ENCODE results near the gene SPATA45. TPM values are rescaled to one million over a fixed set of nuclear protein-coding genes. Genes with fewer than 3 reads are reported as not detected.
A peak's percentile ranks its signal among the peaks of the same experiment; 100 is the strongest.

Gene SPATA45
- total and polyA plus RNA-seq, 2 of the 13 experiments (the other 11 are each of a cell fraction or from before 2014, with no cell fraction given): 0.17 to 0.64 TPM

DNA sequence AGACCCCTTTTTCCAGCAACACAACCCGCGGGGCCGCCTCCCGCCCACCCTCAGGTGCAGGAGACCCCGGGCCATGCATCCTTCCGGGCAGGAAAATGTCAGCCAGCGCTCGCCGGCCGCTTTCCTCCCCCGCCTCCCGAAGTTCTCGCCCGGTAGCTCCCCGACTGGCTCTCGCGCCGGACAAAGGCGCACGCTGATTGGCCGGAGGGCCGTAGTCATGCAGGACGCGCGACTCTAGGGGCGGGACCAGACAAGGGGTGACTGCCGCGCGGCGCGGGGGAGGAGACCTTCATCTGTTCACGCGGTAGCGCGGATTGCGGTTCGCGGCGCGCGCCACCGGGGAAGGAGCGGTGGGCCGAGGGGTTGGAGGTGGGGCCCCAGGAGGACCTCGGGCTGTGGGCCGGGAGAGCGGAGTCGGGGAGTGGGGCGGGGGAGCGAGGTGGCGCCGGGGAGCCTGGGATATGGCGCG is 10.6 kb upstream of the SPATA45 start, which contains the start of gene FLVCR1 (continued):
- TF ChIP-seq, protein P1, sequence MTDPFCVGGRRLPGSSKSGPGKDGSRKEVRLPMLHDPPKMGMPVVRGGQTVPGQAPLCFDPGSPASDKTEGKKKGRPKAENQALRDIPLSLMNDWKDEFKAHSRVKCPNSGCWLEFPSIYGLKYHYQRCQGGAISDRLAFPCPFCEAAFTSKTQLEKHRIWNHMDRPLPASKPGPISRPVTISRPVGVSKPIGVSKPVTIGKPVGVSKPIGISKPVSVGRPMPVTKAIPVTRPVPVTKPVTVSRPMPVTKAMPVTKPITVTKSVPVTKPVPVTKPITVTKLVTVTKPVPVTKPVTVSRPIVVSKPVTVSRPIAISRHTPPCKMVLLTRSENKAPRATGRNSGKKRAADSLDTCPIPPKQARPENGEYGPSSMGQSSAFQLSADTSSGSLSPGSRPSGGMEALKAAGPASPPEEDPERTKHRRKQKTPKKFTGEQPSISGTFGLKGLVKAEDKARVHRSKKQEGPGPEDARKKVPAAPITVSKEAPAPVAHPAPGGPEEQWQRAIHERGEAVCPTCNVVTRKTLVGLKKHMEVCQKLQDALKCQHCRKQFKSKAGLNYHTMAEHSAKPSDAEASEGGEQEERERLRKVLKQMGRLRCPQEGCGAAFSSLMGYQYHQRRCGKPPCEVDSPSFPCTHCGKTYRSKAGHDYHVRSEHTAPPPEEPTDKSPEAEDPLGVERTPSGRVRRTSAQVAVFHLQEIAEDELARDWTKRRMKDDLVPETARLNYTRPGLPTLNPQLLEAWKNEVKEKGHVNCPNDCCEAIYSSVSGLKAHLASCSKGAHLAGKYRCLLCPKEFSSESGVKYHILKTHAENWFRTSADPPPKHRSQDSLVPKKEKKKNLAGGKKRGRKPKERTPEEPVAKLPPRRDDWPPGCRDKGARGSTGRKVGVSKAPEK (CRISPR knock-in tag; IDR thresholded peaks at IDR 0.05; ENCODE audit: borderline replicate concordance): no peak
- TF ChIP-seq BCL6 (CRISPR knock-in tag; IDR thresholded peaks at IDR 0.05): 0 out of 2 replicates have a peak, but pooled peaks have one; percentile 11
- TF ChIP-seq ZNF616 (CRISPR knock-in tag; IDR thresholded peaks at IDR 0.05; ENCODE audit: low read depth): no peak
- TF ChIP-seq ZNF251 (CRISPR knock-in tag; IDR thresholded peaks at IDR 0.05): no peak
- no peak; the same call in 1 of the 2 replicates for TF ChIP-seq TOPORS (CRISPR knock-in tag; IDR thresholded peaks at IDR 0.05)
- no peak for TF ChIP-seq SIN3A (IDR thresholded peaks at IDR 0.05; ENCODE audit: borderline replicate concordance, low read depth, low read length)
- no peak for TF ChIP-seq FOXK2 (IDR thresholded peaks at IDR 0.05)
- TF ChIP-seq, protein P2, sequence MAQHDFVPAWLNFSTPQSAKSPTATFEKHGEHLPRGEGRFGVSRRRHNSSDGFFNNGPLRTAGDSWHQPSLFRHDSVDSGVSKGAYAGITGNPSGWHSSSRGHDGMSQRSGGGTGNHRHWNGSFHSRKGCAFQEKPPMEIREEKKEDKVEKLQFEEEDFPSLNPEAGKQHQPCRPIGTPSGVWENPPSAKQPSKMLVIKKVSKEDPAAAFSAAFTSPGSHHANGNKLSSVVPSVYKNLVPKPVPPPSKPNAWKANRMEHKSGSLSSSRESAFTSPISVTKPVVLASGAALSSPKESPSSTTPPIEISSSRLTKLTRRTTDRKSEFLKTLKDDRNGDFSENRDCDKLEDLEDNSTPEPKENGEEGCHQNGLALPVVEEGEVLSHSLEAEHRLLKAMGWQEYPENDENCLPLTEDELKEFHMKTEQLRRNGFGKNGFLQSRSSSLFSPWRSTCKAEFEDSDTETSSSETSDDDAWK (CRISPR knock-in tag; IDR thresholded peaks at IDR 0.05): no peak
- TF ChIP-seq ZNF781 (CRISPR knock-in tag; IDR thresholded peaks at IDR 0.05; ENCODE audit: borderline replicate concordance, not compliant biosample characterization): no peak
- TF ChIP-seq HNF4G (IDR thresholded peaks at IDR 0.05; ENCODE audit: borderline replicate concordance, low read depth, low read length): no peak
- TF ChIP-seq HNF4G (CRISPR knock-in tag; IDR thresholded peaks at IDR 0.05; ENCODE audit: borderline replicate concordance, low read depth): no peak
- TF ChIP-seq, protein P3, sequence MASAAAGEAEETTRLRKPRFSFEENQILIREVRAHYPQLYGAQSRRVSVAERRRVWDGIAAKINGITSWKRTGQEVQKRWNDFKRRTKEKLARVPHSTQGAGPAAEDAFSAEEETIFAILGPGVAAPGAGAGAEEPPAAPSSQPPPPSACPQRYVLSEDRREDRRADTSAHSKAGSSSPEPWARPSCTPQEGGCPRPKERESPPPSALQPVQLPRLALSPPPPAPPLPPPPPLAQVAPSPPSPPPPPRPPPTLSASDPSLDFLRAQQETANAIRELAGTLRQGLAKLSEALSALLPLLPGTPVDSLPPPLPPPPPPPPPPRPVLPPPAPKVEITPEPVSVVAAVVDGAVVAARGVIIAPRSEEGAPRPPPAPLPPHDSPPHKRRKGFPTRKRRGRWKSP (CRISPR knock-in tag; IDR thresholded peaks at IDR 0.05): peak; percentile 83
- TF ChIP-seq, protein P4, sequence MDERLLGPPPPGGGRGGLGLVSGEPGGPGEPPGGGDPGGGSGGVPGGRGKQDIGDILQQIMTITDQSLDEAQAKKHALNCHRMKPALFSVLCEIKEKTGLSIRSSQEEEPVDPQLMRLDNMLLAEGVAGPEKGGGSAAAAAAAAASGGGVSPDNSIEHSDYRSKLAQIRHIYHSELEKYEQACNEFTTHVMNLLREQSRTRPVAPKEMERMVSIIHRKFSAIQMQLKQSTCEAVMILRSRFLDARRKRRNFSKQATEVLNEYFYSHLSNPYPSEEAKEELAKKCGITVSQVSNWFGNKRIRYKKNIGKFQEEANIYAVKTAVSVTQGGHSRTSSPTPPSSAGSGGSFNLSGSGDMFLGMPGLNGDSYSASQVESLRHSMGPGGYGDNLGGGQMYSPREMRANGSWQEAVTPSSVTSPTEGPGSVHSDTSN (CRISPR knock-in tag; IDR thresholded peaks at IDR 0.05): no peak
- no peak for TF ChIP-seq MEF2D (CRISPR knock-in tag; IDR thresholded peaks at IDR 0.05)
- TF ChIP-seq, protein P5, sequence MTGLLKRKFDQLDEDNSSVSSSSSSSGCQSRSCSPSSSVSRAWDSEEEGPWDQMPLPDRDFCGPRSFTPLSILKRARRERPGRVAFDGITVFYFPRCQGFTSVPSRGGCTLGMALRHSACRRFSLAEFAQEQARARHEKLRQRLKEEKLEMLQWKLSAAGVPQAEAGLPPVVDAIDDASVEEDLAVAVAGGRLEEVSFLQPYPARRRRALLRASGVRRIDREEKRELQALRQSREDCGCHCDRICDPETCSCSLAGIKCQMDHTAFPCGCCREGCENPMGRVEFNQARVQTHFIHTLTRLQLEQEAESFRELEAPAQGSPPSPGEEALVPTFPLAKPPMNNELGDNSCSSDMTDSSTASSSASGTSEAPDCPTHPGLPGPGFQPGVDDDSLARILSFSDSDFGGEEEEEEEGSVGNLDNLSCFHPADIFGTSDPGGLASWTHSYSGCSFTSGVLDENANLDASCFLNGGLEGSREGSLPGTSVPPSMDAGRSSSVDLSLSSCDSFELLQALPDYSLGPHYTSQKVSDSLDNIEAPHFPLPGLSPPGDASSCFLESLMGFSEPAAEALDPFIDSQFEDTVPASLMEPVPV (CRISPR knock-in tag; IDR thresholded peaks at IDR 0.05): no peak
- no peak; the same call in 1 of the 2 replicates for TF ChIP-seq ZNF891 (CRISPR knock-in tag; IDR thresholded peaks at IDR 0.05)
- TF ChIP-seq, protein P6, sequence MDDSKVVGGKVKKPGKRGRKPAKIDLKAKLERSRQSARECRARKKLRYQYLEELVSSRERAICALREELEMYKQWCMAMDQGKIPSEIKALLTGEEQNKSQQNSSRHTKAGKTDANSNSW (CRISPR knock-in tag; IDR thresholded peaks at IDR 0.05; ENCODE audit: borderline replicate concordance): no peak
- TF ChIP-seq, protein P7, sequence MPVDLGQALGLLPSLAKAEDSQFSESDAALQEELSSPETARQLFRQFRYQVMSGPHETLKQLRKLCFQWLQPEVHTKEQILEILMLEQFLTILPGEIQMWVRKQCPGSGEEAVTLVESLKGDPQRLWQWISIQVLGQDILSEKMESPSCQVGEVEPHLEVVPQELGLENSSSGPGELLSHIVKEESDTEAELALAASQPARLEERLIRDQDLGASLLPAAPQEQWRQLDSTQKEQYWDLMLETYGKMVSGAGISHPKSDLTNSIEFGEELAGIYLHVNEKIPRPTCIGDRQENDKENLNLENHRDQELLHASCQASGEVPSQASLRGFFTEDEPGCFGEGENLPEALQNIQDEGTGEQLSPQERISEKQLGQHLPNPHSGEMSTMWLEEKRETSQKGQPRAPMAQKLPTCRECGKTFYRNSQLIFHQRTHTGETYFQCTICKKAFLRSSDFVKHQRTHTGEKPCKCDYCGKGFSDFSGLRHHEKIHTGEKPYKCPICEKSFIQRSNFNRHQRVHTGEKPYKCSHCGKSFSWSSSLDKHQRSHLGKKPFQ (CRISPR knock-in tag; IDR thresholded peaks at IDR 0.05; ENCODE audit: insufficient replicate concordance): peak; percentile 85
- TF ChIP-seq MTA3 (CRISPR knock-in tag; IDR thresholded peaks at IDR 0.05): no peak
- 0 out of 2 replicates have a peak, but pooled peaks have one; percentile 62 for TF ChIP-seq MXD4 (CRISPR knock-in tag; IDR thresholded peaks at IDR 0.05)

Data from HepG2 (cell line).